ENCODE results near the gene DIS3L2.

- TF ChIP-seq ZNF114 (CRISPR knock-in tag; IDR thresholded peaks at IDR 0.05) (no peak), REST (IDR thresholded peaks at IDR 0.05; ENCODE audit: unreplicated experiment) (no peak), EZH2phosphoT487 (IDR thresholded peaks at IDR 0.05; ENCODE audit: unreplicated experiment) (no peak)
- TF ChIP-seq, protein P1, sequence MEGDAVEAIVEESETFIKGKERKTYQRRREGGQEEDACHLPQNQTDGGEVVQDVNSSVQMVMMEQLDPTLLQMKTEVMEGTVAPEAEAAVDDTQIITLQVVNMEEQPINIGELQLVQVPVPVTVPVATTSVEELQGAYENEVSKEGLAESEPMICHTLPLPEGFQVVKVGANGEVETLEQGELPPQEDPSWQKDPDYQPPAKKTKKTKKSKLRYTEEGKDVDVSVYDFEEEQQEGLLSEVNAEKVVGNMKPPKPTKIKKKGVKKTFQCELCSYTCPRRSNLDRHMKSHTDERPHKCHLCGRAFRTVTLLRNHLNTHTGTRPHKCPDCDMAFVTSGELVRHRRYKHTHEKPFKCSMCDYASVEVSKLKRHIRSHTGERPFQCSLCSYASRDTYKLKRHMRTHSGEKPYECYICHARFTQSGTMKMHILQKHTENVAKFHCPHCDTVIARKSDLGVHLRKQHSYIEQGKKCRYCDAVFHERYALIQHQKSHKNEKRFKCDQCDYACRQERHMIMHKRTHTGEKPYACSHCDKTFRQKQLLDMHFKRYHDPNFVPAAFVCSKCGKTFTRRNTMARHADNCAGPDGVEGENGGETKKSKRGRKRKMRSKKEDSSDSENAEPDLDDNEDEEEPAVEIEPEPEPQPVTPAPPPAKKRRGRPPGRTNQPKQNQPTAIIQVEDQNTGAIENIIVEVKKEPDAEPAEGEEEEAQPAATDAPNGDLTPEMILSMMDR (conservative IDR thresholded peaks at IDR 0.05; ENCODE audit: low read depth in 2 of 2), result no peak
Measured at GRCh38 chr2:232323328-232323650, 361.8 kb downstream of the DIS3L2 start.
